ENCODE results near the gene DSTN. TPM values are rescaled to one million over a fixed set of nuclear protein-coding genes. Genes with fewer than 3 reads are reported as not detected.

DSTN gene
- total RNA-seq, 1 experiment from 2014 or later: 202 TPM

GRCh38 chr20:17657898-17658647 lies 88.2 kb downstream of the DSTN start:
- H3K27ac ChIP-seq (ENCODE audit: low read depth, low read length): no peak overlapping the region
- ChIA-PET CTCF (no interaction called here), RAD21 (ENCODE audit: low non-redundant PET in 1 of 2, low total read pairs in 2 of 2, uncharacterized antibody in 2 of 2, unreplicated experiment in 2 of 2) (no interaction called here), POLR2A (no interaction called here)
- no peak overlapping the region for H3K9ac ChIP-seq (ENCODE audit: low read length)
- H3K9me3 ChIP-seq (ENCODE audit: control insufficient read depth in 1 of 2, insufficient read depth in 1 of 2, low read depth in 1 of 2, low read length in 2 of 2): peaks cover 8 to 10% of the 10 kb centered on the region in 2 experiments; a peak in 1 of 4 replicates
- DNase-seq (ENCODE audit: low read depth, low spot score) (no peak), ATAC-seq (no peak)
- BruUV-seq (replicated peaks): no TSS peak
- H3K4me1 ChIP-seq (ENCODE audit: control insufficient read depth in 1 of 2, insufficient read depth in 2 of 2, low read length in 2 of 2): peaks cover 0 to 18% of the 10 kb centered on the region in 2 experiments; a peak in 2 of 4 replicates
- no peaks in the 10 kb centered on the region for H3K27me3 ChIP-seq (ENCODE audit: insufficient read depth, low read length)
- no peak for TF ChIP-seq TCF7L2 (IDR thresholded peaks at IDR 0.05; ENCODE audit: borderline replicate concordance, extremely low read depth, insufficient read depth, insufficient read length)
- no peak for TF ChIP-seq FOSL1 (IDR thresholded peaks at IDR 0.05; ENCODE audit: low read depth)
- no peak for TF ChIP-seq ZNF274 (IDR thresholded peaks at IDR 0.05; ENCODE audit: low read depth, low read length)
- TF ChIP-seq CEBPB (IDR thresholded peaks at IDR 0.05; ENCODE audit: low read depth): no peak
- no peak for TF ChIP-seq POLR2AphosphoS5 (IDR thresholded peaks at IDR 0.05; ENCODE audit: low read depth, low read length)
- TF ChIP-seq, protein P1, sequence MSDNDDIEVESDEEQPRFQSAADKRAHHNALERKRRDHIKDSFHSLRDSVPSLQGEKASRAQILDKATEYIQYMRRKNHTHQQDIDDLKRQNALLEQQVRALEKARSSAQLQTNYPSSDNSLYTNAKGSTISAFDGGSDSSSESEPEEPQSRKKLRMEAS (IDR thresholded peaks at IDR 0.05): no peak
- TF ChIP-seq, protein P2, sequence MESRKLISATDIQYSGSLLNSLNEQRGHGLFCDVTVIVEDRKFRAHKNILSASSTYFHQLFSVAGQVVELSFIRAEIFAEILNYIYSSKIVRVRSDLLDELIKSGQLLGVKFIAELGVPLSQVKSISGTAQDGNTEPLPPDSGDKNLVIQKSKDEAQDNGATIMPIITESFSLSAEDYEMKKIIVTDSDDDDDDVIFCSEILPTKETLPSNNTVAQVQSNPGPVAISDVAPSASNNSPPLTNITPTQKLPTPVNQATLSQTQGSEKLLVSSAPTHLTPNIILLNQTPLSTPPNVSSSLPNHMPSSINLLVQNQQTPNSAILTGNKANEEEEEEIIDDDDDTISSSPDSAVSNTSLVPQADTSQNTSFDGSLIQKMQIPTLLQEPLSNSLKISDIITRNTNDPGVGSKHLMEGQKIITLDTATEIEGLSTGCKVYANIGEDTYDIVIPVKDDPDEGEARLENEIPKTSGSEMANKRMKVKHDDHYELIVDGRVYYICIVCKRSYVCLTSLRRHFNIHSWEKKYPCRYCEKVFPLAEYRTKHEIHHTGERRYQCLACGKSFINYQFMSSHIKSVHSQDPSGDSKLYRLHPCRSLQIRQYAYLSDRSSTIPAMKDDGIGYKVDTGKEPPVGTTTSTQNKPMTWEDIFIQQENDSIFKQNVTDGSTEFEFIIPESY (IDR thresholded peaks at IDR 0.05; ENCODE audit: extremely low read depth, insufficient replicate concordance, low read length): no peak
- no peak for TF ChIP-seq YY1 (IDR thresholded peaks at IDR 0.05; ENCODE audit: extremely low read depth, insufficient replicate concordance, low read depth, low read length)
- TF ChIP-seq ZFX (IDR thresholded peaks at IDR 0.05): no peak
- no peak for TF ChIP-seq SIN3A (IDR thresholded peaks at IDR 0.05; ENCODE audit: low read depth)
- TF ChIP-seq EGR1 (IDR thresholded peaks at IDR 0.05; ENCODE audit: low read depth): no peak
- no peak for TF ChIP-seq SP1 (IDR thresholded peaks at IDR 0.05; ENCODE audit: low read depth)
- TF ChIP-seq, protein P3, sequence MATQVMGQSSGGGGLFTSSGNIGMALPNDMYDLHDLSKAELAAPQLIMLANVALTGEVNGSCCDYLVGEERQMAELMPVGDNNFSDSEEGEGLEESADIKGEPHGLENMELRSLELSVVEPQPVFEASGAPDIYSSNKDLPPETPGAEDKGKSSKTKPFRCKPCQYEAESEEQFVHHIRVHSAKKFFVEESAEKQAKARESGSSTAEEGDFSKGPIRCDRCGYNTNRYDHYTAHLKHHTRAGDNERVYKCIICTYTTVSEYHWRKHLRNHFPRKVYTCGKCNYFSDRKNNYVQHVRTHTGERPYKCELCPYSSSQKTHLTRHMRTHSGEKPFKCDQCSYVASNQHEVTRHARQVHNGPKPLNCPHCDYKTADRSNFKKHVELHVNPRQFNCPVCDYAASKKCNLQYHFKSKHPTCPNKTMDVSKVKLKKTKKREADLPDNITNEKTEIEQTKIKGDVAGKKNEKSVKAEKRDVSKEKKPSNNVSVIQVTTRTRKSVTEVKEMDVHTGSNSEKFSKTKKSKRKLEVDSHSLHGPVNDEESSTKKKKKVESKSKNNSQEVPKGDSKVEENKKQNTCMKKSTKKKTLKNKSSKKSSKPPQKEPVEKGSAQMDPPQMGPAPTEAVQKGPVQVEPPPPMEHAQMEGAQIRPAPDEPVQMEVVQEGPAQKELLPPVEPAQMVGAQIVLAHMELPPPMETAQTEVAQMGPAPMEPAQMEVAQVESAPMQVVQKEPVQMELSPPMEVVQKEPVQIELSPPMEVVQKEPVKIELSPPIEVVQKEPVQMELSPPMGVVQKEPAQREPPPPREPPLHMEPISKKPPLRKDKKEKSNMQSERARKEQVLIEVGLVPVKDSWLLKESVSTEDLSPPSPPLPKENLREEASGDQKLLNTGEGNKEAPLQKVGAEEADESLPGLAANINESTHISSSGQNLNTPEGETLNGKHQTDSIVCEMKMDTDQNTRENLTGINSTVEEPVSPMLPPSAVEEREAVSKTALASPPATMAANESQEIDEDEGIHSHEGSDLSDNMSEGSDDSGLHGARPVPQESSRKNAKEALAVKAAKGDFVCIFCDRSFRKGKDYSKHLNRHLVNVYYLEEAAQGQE (IDR thresholded peaks at IDR 0.05; ENCODE audit: low read depth): no peak
- no peak for TF ChIP-seq JUND (IDR thresholded peaks at IDR 0.05)
- no peak for TF ChIP-seq CTCF (IDR thresholded peaks at IDR 0.05 in 2 of 3, conservative IDR thresholded peaks at IDR 0.05 in 1 of 3; ENCODE audit: borderline replicate concordance in 1 of 3, insufficient read depth in 1 of 3, low read depth in 2 of 3, low read length in 2 of 3)
- TF ChIP-seq EZH2phosphoT487 (IDR thresholded peaks at IDR 0.05; ENCODE audit: borderline replicate concordance): no peak
- TF ChIP-seq SRF (IDR thresholded peaks at IDR 0.05; ENCODE audit: low read depth): no peak
- TF ChIP-seq CBX3 (IDR thresholded peaks at IDR 0.05; ENCODE audit: low read depth): no peak
- no peaks in the 10 kb centered on the region; the same call in 1 of the 2 replicates for H4K20me1 ChIP-seq (ENCODE audit: insufficient read depth)
- intact Hi-C loops (cut with micrococcal nuclease): loop anchor here (5.0 kb wide), 1 partner anchor 339 kb away; no protein-coding TSS in a partner anchor
- H3K79me2 ChIP-seq (ENCODE audit: insufficient read depth, low read length): peaks cover 84% of the 10 kb centered on the region
- peaks cover 16 to 31% of the 10 kb centered on the region in 2 experiments for H3K36me3 ChIP-seq (ENCODE audit: control insufficient read depth in 1 of 2, insufficient read depth in 2 of 2, low read length in 2 of 2)
- H2AFZ ChIP-seq (ENCODE audit: low read depth, low read length, poor library complexity, severe bottlenecking): no peak overlapping the region
- H3K9me2 ChIP-seq (ENCODE audit: insufficient read depth): no peaks in the 10 kb centered on the region
- H3K4me3 ChIP-seq (replicated peaks in 1 of 2; ENCODE audit: low read depth in 1 of 2, low read length in 2 of 2): no peak overlapping the region
- H3K4me2 ChIP-seq (ENCODE audit: low read length): no peak overlapping the region
